B cell (primary cell): ENCODE results near the gene SAFB.

Experiments used
- CTCF ChIP-seq: fragments of 200-600 bp; IDR thresholded peaks from one replicate; pipeline ENCODE4 v1.8.0; 2022; ENCODE audit warnings: antibody characterized with exemption, mild to moderate bottlenecking
- EZH2 ChIP-seq: IDR thresholded peaks from 2 replicates; pipeline ENCODE4 v1.6.1; 2012; ENCODE audit warnings: borderline replicate concordance, low read depth, mild to moderate bottlenecking, moderate library complexity, low read length; ENCODE audit not compliant: insufficient read depth, poor library complexity, severe bottlenecking

DNA sequence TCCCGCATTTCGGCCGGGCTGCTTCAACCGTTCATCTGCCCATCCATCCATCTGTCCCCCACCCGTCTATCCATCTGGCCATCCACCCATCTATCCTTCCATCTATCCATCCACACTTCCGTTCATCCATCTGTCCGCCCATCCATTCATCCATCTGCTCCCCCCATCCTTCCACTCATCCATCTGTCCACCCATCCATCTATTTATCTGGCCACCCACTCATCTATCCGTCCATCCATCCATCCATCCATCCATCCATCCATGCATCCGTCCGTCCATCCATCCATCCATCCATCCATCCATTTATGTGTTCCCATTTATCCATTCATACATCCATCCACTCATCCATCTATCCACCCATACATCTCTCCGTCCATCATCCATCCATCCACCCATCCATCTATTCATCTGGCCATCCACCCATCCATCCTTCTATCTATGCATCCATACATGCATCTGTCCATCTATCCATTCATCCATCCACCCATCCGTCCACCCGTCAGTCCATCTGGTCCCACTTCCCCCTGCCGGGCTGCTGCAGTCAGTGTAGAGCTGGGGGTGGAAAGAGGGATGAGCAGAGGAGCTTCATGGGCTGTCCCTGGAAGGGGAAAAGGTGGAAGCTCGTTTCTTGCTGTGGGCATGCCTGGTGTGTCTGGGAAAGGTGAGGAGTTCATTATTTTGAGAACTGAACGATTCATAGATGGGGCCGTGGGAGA, 58.7 kb downstream of the SAFB start:
- no peak for TF ChIP-seq CTCF
- TF ChIP-seq EZH2 = no peak
